RWPE2 (cell line): ENCODE data around the gene AHDC1.

Source experiments
- ATAC-seq: fragments of 200-7000 bp; cut with Tn5 transposase; 3 replicates; pipeline ENCODE4 v1.9.1; 2021; ENCODE audit warnings: low read depth
- DNase-seq: peaks from one replicate; pipeline ENCODE4 v3.0.0-alpha.2; 2020; ENCODE audit warnings: low spot score
- H3K27ac ChIP-seq: fragments of 450-650 bp; 2 replicates; pipeline ENCODE4 v1.5.1; 2017; ENCODE audit warnings: mild to moderate bottlenecking; ENCODE audit not compliant: poor library complexity, severe bottlenecking
- H3K27me3 ChIP-seq: fragments of 250-450 bp; sonication (Bioruptor Pico); 2 replicates; pipeline ENCODE4 v1.5.1; 2021; ENCODE audit warnings: mild to moderate bottlenecking, moderate library complexity; ENCODE audit not compliant: insufficient read depth, poor library complexity, severe bottlenecking
- H3K36me3 ChIP-seq: fragments of 250-450 bp; sonication (Bioruptor Pico); 2 replicates; pipeline ENCODE4 v1.5.1; 2020; ENCODE audit warnings: low read depth, mild to moderate bottlenecking, moderate library complexity
- H3K4me1 ChIP-seq: fragments of 250-450 bp; sonication (Bioruptor Pico); 2 replicates; pipeline ENCODE4 v1.5.1; 2021; ENCODE audit warnings: mild to moderate bottlenecking, moderate library complexity; ENCODE audit not compliant: insufficient read depth, poor library complexity, severe bottlenecking
- H3K4me3 ChIP-seq: fragments of 250-450 bp; sonication (Bioruptor Pico); 2 replicates; pipeline ENCODE4 v1.5.1; 2021; ENCODE audit warnings: mild to moderate bottlenecking, moderate library complexity; ENCODE audit not compliant: severe bottlenecking
- H3K9me3 ChIP-seq: fragments of 250-450 bp; sonication (Bioruptor Pico); 2 replicates; pipeline ENCODE4 v1.5.1; 2021; ENCODE audit warnings: mild to moderate bottlenecking, moderate library complexity; ENCODE audit not compliant: severe bottlenecking
- TF ChIP-seq, protein P1 (sequence below): fragments of 450-650 bp; IDR thresholded peaks from one replicate; pipeline ENCODE4 v1.5.1; 2017; ENCODE audit warnings: mild to moderate bottlenecking, moderate library complexity; ENCODE audit not compliant: poor library complexity, severe bottlenecking

Gene AHDC1

GRCh38 chr1:27556781-27557595 is 47.0 kb downstream of the AHDC1 start:
- no peak overlapping the region for H3K4me3 ChIP-seq
- TF ChIP-seq, protein P1, sequence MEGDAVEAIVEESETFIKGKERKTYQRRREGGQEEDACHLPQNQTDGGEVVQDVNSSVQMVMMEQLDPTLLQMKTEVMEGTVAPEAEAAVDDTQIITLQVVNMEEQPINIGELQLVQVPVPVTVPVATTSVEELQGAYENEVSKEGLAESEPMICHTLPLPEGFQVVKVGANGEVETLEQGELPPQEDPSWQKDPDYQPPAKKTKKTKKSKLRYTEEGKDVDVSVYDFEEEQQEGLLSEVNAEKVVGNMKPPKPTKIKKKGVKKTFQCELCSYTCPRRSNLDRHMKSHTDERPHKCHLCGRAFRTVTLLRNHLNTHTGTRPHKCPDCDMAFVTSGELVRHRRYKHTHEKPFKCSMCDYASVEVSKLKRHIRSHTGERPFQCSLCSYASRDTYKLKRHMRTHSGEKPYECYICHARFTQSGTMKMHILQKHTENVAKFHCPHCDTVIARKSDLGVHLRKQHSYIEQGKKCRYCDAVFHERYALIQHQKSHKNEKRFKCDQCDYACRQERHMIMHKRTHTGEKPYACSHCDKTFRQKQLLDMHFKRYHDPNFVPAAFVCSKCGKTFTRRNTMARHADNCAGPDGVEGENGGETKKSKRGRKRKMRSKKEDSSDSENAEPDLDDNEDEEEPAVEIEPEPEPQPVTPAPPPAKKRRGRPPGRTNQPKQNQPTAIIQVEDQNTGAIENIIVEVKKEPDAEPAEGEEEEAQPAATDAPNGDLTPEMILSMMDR, result peak; percentile 91
- H3K27ac ChIP-seq, result peak overlapping the region; percentile 93
- ATAC-seq, result peak; percentile 71
- peaks cover 18% of the 10 kb centered on the region for H3K4me1 ChIP-seq
- no peaks in the 10 kb centered on the region for H3K27me3 ChIP-seq
- no peaks in the 10 kb centered on the region for H3K9me3 ChIP-seq
- peak; percentile 99 for DNase-seq
- H3K36me3 ChIP-seq, result peaks cover 29% of the 10 kb centered on the region

DNA sequence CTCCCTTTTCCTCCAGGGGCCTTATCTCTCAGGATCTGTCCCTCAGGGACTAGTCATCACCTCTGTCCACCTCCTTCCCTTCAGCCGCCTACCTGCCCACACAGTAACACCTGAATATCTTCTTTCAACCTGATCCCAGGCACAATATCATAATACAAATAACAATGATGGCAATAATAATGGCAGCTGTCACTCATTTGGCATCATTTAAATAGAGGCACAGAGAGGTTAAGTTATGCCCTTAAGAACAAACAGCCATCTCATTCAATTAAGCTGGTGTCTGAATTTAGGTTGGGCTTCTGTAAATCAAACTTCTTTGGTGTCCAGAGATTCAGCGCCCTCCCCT is 47.5 kb downstream of the AHDC1 start:
- H3K9me3 ChIP-seq, result no peaks in the 10 kb centered on the region
- H3K27me3 ChIP-seq, result no peaks in the 10 kb centered on the region
- H3K4me3 ChIP-seq, result no peak overlapping the region
- TF ChIP-seq, protein P1, result no peak
- peaks cover 31% of the 10 kb centered on the region for H3K36me3 ChIP-seq
- peaks cover 18% of the 10 kb centered on the region for H3K4me1 ChIP-seq
- H3K27ac ChIP-seq, result peak overlapping the region; percentile 93
- no peak for ATAC-seq
- no peak for DNase-seq

DNA sequence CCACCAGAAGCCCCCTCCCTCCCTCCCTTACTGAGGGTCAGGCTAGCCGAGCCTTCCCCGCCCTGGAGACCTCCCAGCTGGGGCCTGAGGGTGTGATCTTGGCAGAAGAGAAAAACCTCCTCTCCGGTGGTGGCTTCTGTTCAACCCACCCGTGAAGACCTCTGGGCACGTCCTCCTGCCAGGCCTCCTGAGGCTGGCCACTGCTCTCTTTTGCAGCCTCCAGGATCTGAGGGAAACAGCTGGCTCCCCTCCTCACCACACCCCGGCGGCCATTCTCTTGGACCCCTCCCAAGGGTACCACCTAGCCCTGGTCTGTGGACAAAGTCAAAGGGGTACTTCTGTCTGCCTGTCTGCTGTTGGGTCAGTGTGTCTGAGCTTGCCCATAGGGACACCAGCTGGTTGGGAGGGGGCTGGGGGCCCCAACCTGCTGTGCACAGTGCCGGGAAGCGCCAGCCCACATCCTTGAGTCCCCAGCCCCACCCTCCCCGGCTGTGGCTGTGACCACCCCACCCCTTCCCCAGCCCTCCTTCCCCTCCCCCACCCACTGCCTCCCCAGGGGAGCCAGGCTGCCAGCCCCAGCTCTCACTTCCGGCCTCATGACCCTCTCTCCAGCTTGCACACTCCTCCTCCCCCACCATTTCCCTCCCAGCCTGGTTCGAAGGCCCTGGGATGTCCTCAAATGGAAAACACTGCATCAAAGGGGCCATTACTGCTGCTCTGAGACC is 48.1 kb downstream of the AHDC1 start:
- DNase-seq (no peak), ATAC-seq (no peak)
- no peak overlapping the region for H3K4me3 ChIP-seq
- peaks cover 18% of the 10 kb centered on the region for H3K4me1 ChIP-seq
- TF ChIP-seq, protein P1, result no peak
- H3K27me3 ChIP-seq, result no peaks in the 10 kb centered on the region
- H3K36me3 ChIP-seq, result peaks cover 37% of the 10 kb centered on the region
- H3K27ac ChIP-seq, result peak overlapping the region; percentile 93
- no peaks in the 10 kb centered on the region for H3K9me3 ChIP-seq

DNA sequence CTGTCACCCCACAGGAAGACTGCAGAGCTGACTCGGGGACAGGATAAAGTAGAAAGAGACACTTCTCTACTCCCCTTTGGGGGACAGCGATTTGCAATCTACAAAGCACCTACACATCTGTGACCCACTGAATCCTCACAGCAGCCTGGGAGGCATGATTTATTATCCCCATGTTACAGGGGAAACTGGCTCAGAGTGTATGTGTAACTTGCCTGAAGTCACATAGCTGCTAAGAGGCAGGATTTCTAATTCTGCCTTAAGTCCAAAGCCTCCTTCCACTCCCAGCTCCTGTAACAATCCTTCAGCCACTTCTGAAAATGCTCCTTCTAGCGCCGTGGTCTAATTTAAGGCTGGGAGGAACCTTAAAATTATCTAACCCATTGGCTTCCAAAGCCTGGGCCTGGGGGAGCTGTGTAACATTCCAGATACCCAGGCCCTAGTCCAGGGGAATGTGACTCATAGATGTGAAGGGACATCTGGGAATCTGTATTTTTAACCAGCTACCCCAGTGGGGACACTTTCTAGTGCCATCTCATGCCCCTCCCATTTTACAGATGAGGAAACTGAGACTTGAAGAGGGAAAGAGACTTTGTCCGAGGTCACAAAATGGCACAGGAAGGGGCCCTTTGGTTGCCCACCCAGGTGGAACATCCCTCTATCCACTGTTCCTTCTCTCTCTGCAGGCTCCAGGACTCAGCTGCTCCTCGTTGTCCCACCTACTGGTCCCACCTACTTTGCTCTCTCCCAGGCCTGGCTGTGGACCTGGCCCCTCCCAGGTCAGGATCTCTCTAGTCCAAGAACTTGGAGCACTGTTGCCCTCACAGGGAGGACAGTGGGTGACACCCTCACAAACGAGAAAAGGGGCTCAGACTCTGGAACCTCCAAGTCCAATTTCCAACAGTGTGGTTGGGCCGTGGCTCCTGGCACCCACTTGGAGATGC is 48.9 kb downstream of the AHDC1 start:
- H3K4me1 ChIP-seq, result peaks cover 18% of the 10 kb centered on the region
- peak overlapping the region; percentile 93 for H3K27ac ChIP-seq
- no peaks in the 10 kb centered on the region for H3K27me3 ChIP-seq
- TF ChIP-seq, protein P1, result no peak
- no peak overlapping the region for H3K4me3 ChIP-seq
- no peak for DNase-seq
- ATAC-seq, result no peak
- no peaks in the 10 kb centered on the region for H3K9me3 ChIP-seq
- peaks cover 45% of the 10 kb centered on the region for H3K36me3 ChIP-seq
